DMS114 treated with DMSO at 0.1 percent for 48 hours (cell line): ENCODE data around the gene NABP1.

Experiments
- DNase-seq: peaks from one replicate; lab custom pipeline; 2025; ENCODE audit not compliant: unreplicated experiment; lab: John Stamatoyannopoulos, UW

NABP1 gene

GRCh38 chr2:191705701-191706100 lies 27.8 kb downstream of the NABP1 start:
- no peak for DNase-seq

- no peak for DNase-seq
Observed at GRCh38 chr2:191706791-191707190, 28.9 kb downstream of the NABP1 start.

GRCh38 chr2:191707542-191707941 lies 29.6 kb downstream of the NABP1 start:
- no peak for DNase-seq

GRCh38 chr2:191710411-191710900 lies 32.5 kb downstream of the NABP1 start:
- DNase-seq, result no peak

DNA sequence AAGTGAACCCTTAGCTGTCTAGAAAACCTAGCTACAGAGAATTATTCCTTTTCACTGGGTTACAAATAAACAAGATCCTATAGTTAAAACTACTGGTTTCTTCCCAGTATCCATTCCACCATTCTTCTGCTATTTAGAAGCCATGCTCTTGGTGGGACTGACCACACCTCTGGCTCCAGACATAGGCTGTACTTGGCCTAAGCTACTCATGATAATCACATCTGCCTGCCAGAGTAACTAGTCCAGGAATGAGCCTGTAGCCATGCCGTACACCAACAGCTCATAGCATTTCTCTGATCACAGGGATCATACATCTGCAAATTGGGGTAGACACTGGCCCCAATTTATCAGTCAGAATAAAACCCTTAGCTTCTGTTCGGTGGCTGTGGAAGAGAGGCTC lies 33.7 kb downstream of the NABP1 start:
- no peak for DNase-seq

DNA sequence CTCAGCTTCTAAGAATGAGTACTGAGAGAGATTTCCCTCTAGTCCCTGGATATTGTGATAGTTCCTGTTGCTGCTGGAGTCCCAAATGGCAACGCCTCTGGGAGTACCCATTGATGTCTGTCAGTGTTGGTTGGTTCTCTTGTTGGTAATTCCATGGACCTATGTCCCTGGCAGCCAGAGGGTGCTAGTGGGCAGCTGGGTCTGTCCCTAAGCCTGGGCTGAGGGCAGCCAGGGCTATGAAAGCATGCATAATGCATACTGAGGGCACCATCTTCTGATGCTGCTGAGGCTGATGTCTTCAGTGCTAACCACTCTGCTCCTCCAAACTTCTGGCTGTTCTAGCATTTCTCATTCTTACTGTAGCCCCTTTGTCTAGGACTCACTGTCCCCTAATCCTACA lies 35.9 kb downstream of the NABP1 start:
- no peak for DNase-seq

DNA sequence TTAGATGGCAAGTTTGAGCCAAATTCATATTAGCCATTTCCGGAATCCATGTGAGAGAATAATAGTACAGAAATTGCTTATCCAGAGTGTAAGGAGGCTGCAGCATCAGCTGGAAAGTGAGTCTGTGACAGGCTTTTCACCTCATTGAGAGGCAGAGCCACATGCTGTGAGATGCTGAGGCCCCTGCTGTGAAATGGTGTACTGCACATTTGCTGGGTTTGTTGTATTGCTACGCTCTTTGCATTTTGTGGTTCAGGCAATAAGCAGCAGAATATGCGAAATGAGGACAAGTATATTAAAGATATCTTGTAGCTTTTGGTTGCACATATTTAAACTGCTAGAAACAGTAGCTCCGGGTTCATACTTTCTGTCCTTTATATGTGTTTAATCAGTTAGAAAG lies 37.0 kb downstream of the NABP1 start:
- DNase-seq, result no peak

DNA sequence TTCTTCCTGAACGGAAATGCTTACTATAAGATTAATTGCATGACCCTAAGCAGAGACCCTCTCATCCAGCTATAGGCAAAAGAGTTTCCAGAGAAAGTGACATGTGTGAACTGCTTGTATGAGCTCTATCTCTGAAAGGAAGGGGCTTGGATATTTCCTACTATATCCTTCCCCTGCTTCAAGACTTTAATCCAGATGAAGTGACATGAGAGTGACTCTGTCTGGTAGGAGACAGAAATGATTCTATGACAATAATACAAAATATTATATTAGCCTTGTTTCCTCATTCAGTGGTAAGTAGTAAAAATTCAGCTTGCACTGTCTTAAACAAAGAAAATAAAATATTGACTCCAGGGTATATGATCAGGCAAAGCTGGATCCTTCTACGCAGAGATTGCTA lies 37.5 kb downstream of the NABP1 start:
- no peak for DNase-seq

GRCh38 chr2:191719261-191719660 lies 41.3 kb downstream of the NABP1 start:
- DNase-seq, result no peak

DNA sequence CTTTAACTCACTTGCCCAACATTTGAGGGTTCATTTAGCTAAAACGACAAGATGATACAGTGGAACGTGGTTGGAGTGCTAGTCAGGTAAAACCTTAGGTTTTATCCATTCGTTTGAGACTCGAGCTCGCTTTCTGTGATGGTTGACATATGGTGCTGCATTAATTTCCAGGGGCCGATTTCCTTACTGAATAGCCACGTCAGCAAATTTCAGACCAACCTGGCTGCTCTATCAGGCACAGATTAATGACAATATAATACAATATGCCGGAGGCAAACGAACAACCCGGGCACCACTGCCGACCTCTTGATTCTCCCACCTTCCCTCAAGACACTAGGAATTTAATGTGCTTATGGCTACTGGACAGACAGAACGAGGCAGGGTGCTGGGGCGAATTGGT lies 42.0 kb downstream of the NABP1 start:
- no peak for DNase-seq

- DNase-seq, result no peak
Observed at GRCh38 chr2:191721331-191721730, 43.4 kb downstream of the NABP1 start.

DNA sequence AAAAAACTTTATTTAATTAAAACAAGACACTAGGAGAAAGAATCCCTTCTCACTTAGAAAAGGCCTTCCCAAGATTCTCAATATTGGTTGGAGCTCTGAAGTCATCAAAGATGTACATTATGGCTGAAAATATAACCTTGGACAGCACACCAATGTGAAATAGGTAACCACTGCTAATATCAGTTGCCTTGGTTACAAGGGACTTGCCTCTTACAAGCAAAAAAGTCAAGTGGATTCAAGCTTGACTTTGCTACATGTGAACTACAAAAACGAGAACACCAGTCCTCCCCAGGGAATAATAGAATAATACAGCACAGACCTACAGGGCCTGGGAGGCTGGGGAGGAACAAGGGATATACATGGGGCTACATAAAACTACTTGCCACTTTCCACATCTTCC lies 46.1 kb downstream of the NABP1 start:
- no peak for DNase-seq

GRCh38 chr2:191728750-191729624 lies 51.1 kb downstream of the NABP1 start:
- DNase-seq, result no peak

- DNase-seq, result no peak
Observed at GRCh38 chr2:191730263-191730662, 52.3 kb downstream of the NABP1 start.
